Amniotic stem cell (primary cell): Measurements from ENCODE around the gene FAM149B1.
A peak's percentile ranks its signal among the peaks of the same experiment; 100 is the strongest.
"Not testable (repeated sequence)": the region's sequence is repeated elsewhere in the genome, so short reads cannot be mapped to it uniquely, and the experiment has no call there.

ENCODE experiments used
- DNase-seq: peaks from one replicate; lab custom pipeline; 2025; lab: John Stamatoyannopoulos, UW

The FAM149B1 gene

DNA sequence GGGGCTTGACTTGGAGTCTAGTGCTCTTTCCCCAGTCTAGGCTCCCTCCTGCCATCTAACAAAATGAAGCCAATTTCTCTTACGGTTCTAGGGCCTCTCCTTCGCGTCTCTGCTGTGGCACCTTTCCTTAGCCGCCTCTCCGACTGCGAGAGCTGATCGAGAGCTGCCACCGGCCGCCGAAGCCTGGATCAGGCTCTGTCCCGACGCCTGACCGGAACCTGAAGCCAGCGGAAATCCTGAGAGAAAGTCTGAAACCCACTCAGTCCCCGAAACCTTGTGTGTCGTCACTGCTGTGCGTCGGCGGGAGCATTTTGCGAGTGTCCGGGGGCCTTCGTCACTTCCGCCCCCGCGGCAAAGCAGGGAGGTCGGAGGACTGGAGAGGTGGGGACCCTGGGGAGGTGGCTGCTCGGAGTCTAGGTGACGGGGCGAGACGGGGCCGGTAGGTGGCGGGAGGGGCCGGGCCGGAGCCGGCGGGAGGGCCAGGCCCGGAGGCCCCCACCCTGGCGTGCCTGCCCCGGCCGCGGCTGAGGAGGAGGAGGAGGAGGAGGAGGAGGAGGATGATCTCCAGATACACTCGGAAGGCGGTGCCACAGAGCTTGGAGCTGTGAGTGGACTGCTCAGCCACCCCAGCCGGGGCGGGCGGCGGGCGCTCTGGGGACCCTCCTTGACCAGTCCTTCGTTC lies at the start of gene FAM149B1, which contains the start of gene ECD:
FAM149B1 (plus strand) TSS at position 337 of the 682 bp plus-strand sequence; CDS start at position 558, 221 bp downstream.
ECD (minus strand) TSS at position 226 of the 682 bp plus-strand sequence. CDS start 4,071 bp downstream, outside the sequence.
- DNase-seq: peak; percentile 93

DNA sequence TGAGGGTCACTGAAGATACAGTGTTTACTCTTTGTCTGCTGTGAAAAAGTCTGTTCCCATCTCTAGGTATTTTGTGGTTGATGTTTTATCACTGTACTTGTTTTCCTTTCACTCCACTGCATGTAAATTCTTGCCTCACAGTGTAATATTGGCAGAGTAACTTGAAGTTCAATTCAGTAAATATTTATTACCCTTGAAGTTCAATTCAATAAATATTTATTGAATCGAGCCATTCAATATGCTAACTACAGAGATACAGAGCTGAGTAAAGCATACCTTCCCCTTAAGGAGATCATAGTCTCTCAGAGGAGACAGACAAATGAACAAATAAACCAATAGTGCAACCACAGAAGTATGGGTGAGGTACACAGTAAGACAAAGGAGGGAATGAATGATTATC lies 48.5 kb upstream of the FAM149B1 start:
- no peak for DNase-seq

DNA sequence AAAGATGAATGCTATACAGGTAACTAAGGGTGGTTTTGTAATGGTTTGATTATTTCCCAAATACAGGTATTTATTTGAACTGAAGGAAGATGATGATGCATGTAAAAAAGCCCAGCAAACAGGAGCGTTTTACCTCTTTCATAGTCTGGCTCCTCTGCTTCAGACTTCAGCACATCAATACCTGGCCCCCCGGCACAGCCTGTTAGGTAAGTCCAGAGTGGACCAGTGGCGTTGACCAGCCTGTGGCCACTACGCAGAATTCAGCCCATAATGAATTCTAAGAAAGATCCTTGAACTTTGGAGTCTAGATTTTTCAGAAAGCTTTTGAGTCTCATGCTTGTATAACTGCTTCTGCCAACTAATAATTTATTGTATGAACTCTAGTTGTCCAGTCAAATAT lies 48.0 kb upstream of the FAM149B1 start:
- DNase-seq: no peak

DNA sequence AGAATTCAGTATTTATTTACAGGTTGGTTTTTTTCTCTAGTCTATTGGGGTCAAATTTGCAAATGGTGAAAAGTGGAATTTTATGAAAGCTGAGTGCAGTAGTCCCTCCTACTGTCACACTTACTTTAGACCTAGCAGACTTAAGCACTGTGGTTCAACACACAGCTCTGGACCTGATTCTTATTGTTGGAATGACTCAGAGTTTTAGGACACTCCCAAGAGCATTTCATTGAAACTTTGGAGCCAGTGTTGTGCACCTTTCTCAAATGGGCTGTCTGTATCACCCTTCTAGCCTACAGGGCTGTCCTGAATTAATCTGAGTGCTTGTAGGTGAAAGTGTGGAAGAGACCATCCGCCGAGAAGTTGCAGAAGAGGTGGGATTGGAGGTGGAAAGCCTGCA lies 41.6 kb upstream of the FAM149B1 start:
- DNase-seq: no peak

DNA sequence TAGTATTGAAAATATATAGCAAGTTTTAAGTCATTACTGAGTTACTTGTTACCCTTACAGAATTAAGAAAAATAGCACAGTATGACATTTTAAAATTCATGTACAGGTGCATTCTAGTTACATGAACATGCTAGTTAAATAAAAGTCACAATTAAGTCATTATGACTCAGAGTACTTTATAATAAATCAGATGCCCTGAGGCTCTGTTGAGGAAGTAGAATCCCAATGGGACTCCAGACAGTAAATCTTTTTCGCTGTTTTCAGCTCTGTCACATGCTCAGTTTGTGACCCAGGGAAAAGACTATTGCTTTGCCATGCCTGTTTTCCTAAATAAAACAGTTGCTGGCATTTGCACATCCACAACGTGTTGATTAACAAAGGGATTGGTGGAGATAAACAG lies 36.6 kb upstream of the FAM149B1 start:
- no peak for DNase-seq

DNA sequence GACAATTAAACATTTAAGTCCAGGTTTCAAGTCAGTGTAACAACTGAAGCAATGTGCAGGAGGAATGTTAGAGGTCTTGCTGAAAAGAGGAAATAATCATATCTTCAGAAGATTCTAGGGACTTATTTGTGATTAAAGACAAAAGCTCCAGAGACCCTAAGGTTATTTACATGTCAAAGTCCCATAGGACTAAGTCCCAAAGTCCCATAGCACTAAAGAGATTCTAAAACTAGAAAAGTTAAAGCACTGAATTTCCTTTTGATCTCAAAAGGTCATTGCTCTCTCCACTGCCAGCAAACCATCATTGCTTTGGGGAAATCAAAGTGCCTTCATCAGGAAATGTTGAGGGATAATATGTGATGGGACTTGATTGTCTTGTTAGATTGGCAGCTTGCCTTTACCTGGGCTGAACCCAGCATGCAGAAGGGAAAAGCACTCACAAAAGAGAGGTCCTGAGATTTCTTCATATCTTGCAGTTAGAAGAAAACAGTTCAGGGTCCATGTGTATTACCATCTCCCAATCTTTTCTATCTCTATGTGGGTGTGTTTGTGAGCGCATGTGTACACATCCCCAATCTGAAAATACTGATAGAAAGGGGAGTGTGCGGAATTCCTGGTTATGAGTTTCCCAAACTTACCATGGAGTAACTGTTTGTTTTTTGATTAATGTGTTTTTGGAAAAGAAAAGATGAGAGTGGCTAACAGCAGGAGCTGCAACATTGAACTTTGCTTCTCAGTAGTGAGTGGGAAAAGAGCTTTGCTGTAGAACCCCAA lies 35.8 kb upstream of the FAM149B1 start:
- no peak for DNase-seq

DNA sequence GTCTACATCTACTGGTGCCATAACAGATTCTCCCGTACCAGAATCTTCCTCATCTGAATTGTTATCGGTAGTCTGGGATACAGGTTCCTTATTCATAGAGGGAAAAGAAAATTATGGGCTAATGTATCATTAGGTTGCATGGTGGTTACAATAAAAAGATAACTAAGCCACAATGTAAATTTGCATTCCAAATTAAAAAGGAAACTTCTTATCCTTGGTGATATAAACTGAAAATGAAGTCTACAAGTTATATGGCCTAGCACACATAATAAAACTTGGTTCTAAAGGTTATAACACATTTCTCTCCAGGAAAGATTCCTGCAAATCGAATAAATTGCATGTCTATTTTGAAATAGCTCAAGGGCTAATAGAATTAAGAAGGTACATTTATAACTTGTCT lies 33.2 kb upstream of the FAM149B1 start:
- DNase-seq: no peak

DNA sequence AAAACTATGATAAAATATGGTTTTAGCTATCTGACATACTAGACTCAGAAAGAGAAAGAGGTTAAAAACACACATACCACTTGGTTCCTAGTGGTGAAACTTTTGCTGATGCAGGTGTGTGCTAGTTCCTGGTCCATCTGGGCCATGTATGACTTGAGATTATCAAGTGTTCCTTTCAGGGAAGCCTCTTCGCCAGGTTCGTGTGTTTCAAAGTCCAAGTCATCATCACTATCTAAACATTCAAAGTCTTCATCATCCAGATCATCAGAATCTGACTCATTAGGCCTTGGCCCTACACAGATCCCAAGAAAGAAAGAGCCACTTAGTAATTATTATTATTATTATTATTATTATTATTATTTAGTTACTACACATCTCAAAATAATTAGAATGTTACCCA lies 31.3 kb upstream of the FAM149B1 start:
- DNase-seq: no peak

DNA sequence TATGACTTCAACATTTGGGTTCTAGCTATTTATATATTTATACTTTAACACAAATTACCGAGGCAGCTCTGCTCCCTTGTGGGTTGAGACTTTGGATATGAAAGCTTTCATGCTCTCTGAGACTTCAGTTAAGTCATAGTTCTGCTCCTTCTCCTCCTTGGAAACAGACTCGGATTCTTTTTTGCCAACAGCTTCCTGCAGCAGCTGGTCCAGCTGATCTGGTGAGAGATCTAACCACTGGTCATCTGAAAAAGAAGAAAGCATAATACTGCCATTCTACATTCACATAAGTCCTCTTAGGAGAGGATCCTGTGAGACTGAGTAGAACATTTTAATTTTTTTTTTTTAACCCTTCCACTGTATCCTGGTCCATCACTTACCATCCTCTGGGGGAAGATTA lies 28.7 kb upstream of the FAM149B1 start:
- DNase-seq: no peak

DNA sequence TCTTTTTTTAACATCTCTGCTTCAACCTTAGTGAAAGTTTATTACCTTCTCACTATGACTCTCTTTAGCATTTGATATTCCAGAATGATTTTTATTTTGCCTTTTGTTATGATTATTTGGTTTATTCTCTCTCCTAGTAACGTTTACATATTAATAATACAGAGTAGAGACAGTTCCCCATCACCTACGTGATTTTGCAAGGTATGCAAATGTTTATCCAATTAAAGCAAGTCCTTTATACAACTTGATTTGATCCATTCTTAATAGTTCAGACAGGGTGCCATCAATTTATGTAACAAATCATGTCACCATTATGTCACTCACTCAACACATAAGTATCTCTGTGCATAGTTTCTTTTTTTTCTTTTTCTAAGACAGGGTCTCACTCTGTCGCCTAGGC lies 26.3 kb upstream of the FAM149B1 start:
- no peak for DNase-seq

DNA sequence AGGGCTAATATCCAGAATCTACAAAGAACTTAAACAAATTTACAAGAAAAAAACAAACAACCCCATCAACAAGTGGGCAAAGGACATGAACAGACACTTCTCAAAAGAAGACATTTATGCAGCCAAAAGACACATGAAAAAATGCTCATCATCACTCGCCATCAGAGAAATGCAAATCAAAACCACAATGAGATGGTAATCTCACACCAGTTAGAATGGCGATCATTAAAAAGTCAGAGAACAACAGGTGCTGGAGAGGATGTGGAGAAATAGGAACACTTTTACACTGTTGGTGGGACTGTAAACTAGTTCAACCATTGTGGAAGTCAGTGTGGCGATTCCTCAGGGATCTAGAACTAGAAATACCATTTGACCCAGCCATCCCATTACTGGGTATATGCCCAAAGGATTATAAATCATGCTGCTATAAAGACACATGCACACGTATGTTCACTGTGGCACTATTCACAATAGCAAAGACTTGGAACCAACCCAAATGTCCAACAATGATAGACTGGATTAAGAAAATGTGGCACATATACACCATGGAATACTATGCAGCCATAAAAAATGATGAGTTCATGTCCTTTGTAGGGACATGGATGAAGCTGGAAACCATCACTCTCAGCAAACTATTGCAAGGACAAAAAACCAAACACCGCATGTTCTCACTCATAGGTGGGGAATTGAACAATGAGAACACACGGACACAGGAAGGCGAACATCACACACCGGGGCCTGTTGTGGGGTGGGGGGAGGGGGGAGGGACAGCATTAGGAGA lies 17.1 kb upstream of the FAM149B1 start:
- DNase-seq: not testable (repeated sequence)

DNA sequence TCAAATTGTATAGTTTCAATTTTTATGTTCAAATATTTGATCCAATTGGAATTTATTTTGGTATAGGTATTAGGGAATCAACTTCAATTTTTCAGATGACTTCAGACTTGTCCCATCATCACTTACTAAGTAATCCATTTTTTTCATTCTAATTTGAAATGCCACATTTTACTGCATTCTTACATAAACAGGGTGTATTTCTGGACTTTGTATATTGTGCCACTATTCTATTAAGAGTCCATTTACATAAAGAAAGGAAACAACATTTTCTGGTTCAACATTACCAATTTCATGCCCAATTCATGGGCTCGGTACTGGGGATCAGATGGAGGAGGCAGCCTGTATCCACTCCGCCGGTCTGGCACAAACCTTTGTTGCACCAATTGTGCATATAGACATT lies 15.9 kb upstream of the FAM149B1 start:
- no peak for DNase-seq

DNA sequence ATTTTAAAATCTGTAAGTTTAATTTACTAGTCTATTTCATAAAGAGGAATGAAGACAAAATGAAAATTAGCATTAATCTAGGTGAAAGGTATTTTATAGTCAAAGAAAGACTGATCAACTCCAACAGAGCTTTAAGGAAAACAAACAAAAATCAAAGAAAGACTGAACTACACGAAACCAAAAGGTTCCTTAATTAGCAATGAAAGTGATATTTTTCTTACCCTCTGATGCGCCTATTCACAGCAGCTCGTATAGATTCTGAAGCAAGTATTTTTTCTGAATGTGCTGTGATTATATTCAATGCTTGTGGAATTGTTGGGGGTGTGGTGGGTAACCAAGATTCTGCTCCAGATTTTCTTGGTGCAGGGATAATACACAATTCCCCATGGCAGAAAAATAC lies 11.9 kb upstream of the FAM149B1 start:
- no peak for DNase-seq

DNA sequence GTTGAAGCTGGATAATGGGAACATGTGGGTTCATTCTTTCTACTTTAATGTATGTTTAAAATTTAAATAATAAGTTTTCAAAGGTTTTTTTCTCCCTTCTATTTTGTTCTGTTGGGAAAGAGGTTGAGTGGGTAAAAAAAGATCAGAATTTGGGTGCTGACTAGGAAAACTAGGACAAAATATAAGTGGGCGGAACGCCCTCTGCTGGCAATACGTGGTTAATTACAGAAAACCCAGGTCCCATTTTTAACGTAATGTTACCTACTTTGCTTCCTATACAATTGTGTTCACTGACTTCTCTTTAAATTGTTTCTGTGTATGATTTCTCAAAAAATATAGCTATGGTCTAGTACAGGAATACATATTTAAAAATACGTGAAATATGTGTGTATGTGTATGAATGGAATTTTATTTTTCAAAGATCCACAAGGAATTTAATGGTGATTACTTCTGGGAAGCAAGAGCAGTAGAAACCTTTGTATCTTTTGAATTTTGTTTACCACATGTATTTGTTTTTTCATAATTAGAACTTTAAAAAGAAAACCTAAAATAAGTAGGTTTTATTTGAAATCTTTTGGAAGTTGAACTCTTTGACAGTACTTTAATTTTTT lies 8.8 kb upstream of the FAM149B1 start:
- DNase-seq: peak; percentile 60

DNA sequence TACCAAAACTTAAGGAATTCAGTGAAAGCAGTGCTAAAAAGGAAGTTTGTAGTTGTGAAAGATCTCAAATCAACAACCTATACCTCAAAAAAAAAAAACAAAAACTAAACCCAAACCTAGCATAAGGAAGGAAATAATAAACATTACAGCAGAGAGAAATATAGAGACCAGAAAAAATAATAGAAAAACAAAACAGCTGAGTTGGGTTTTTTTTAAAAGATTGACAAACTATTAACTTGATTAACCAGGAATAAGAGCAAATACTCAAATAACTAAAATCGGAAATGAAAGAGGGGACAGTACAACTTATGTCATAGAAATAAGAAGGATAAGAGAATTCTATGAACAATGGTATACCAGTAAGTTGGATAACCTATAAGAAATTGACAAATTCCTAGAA lies 6.8 kb upstream of the FAM149B1 start:
- DNase-seq: no peak

DNA sequence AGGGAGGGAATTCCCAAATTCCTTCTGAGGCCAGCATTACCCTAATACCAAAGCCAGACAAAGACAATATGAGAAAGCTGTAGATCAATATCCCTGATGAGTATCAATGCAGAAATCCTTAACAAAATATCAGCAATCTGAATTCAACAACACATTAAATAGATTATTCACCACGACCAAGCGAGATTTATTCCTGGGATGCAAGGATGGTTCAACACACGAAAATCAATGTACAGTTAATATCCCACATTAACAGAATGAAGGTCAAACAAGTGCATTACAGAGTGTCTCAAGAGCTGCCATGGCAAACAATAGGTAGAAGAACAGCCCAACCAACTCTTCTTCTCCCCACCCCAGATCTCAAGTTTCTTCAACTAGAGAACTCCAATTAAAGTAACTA lies 6.3 kb upstream of the FAM149B1 start:
- no peak for DNase-seq

DNA sequence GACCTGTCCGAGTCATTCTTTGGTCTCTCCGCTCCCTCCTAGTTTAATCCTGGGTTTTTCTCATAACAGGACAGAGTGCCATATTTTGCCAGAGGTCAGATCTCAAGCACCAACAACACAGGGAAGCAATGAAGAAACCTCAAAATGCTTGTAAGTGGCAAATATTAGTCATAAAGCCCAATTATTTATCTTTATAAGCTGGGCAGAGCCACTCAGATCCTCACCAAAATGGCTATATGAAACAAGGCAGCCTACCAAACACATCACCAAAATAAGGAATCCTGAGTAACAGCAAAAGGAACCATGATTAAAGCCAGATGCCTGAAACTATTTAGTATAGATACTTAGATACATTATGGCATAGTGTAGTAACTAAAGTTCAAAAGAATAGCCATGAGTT lies 4.8 kb upstream of the FAM149B1 start:
- no peak for DNase-seq

DNA sequence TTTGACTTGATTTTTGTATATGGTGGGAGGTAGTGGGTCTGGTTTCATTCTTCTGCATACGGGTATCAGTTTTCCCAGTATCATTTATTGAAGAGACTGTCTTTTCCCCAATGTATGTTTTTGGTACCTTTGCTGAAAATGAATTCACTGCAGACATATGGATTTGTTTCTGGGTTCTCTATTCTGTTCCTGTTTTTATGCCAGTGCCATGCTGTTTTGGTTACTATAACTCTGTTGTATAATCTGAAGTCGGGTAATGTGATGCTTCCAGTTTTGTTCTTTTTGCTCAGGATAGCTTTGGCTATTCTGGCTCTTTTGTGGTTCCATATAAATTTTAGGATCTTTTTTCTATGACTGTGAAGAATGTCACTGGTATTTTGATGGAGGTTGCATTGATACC lies 947 bp upstream of the FAM149B1 start:
- DNase-seq: no peak

DNA sequence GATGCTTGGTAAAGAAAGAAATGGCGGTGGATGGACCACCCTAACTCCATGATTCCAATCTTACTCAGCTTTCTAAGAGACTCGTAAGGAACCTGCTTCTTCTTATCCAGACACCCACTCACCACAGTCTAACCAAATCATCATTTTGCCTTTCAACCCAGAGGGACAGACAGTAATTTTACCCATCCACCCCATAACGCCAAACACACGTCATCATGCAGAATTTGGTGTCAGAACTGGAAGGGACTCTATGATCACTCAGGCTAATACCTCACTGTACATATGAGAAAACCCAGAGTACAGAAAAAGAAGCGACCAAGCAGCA lies 499 bp upstream of the FAM149B1 start:
- no peak for DNase-seq

DNA sequence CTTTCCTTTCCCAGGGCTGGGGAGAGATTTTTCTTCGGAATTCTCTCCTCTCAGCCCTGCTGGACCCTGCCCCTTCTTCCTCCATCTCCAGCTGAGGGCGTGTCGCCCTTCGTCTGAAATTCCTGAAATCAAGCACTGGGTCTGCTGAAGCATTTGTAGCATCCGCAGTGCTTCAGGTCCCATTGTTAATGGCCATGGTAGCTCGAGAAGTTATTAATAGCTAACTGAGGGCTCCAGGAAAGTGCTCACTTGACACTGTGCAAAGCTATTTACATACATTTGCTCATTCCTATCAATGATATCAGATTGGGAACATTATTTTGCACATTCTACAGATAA lies 515 bp downstream of the FAM149B1 start:
- DNase-seq: no peak

DNA sequence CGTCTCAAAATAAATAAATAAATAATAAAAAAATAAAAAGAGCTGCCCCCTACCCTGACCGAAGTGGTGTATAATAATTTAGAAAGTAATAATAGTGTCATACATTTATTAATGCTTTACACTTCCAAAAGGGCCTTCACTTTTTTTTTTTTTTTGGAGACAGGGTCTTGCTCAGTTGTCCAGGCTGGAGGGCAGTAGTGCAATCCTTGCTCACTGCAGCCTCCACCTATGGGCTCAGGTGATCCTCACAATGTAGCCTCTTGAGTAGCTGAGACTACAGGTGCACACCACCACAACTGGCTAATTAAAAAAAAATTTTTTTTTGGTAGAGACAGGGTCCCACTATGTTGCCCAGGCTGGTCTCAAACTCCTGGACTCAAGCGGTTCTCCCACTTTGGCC lies 1.4 kb downstream of the FAM149B1 start:
- DNase-seq: no peak

DNA sequence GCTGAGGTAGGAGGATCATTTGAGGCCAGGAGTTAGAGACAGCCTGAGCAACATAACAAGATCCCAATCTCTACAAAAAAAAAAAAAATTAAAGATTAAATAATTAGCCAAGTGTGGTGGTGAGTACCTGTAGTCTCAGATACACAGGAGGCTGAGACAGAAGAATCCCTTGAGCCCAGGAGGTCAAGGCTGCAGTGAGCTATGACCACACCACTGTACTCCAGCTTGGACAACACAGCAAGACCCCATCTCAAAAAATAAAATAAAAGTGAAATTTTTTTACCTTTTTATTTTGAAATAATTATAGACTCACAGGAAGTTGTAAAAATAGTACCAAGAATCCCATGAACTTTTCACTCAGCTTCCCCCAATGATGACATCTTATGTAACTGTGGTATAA lies 4.9 kb downstream of the FAM149B1 start:
- no peak for DNase-seq
